SK-N-SH treated with all-trans-retinoic acid at 6 μM for 48 hours (cell line): Measurements from ENCODE around the gene SDR42E1.

ENCODE experiments used
- ATAC-seq: fragments of 200-7000 bp; cut with Tn5 transposase; 3 replicates; pipeline ENCODE4 v1.9.1; 2020; ENCODE audit warnings: mild to moderate bottlenecking, moderate library complexity
- ARNTL ChIP-seq: fragments of 450-650 bp; formaldehyde crosslinking; IDR thresholded peaks from 2 replicates; pipeline ENCODE4 v1.5.0; 2020; ENCODE audit warnings: low read depth, mild to moderate bottlenecking, moderate library complexity, borderline replicate concordance
- CSDC2 ChIP-seq: fragments of 250-450 bp; sonication (Bioruptor Pico); IDR thresholded peaks from 2 replicates; pipeline ENCODE4 v1.5.0; 2020; ENCODE audit warnings: mild to moderate bottlenecking, moderate library complexity
- CSRNP3 ChIP-seq: fragments of 250-450 bp; sonication (Bioruptor Pico); IDR thresholded peaks from 2 replicates; pipeline ENCODE4 v1.5.1; 2021; ENCODE audit warnings: mild to moderate bottlenecking, moderate library complexity
- GLIS3 ChIP-seq: fragments of 250-450 bp; sonication (Bioruptor Pico); IDR thresholded peaks from 2 replicates; pipeline ENCODE4 v1.5.0; 2020; ENCODE audit warnings: mild to moderate bottlenecking, moderate library complexity
- ISL1 ChIP-seq: fragments of 250-450 bp; sonication (Bioruptor Pico); IDR thresholded peaks from 2 replicates; pipeline ENCODE4 v2.1.2; 2022; ENCODE audit warnings: mild to moderate bottlenecking, moderate library complexity
- OSR1 ChIP-seq: fragments of 250-450 bp; sonication (Bioruptor Pico); IDR thresholded peaks from 2 replicates; pipeline ENCODE4 v1.8.0; 2022; ENCODE audit warnings: moderate library complexity, mild to moderate bottlenecking, inconsistent platforms
- PATZ1 ChIP-seq: fragments of 250-450 bp; sonication (Bioruptor Pico); IDR thresholded peaks from 2 replicates; pipeline ENCODE4 v1.8.0; 2020; ENCODE audit warnings: mild to moderate bottlenecking, moderate library complexity, borderline replicate concordance
- POU6F1 ChIP-seq: fragments of 250-450 bp; sonication (Bioruptor Pico); IDR thresholded peaks from 2 replicates; pipeline ENCODE4 v1.8.0; 2021; ENCODE audit warnings: low read depth, mild to moderate bottlenecking, moderate library complexity, borderline replicate concordance
- PPARA ChIP-seq: fragments of 250-450 bp; sonication (Bioruptor Pico); IDR thresholded peaks from 2 replicates; pipeline ENCODE4 v1.5.0; 2020; ENCODE audit warnings: mild to moderate bottlenecking, borderline replicate concordance
- TCF4 ChIP-seq: fragments of 250-450 bp; sonication (Bioruptor Pico); IDR thresholded peaks from 2 replicates; pipeline ENCODE4 v1.8.0; 2021; ENCODE audit warnings: mild to moderate bottlenecking, moderate library complexity, borderline replicate concordance
- TOX ChIP-seq: fragments of 250-450 bp; sonication (Bioruptor Pico); IDR thresholded peaks from 2 replicates; pipeline ENCODE4 v1.8.0; 2021; ENCODE audit warnings: mild to moderate bottlenecking, moderate library complexity, borderline replicate concordance
- TSHZ2 ChIP-seq: fragments of 250-450 bp; sonication (Bioruptor Pico); IDR thresholded peaks from 2 replicates; pipeline ENCODE4 v1.5.0; 2020; ENCODE audit warnings: mild to moderate bottlenecking, moderate library complexity
- ZC3H10 ChIP-seq: fragments of 250-450 bp; sonication (Bioruptor Pico); IDR thresholded peaks from 2 replicates; pipeline ENCODE4 v1.5.1; 2021; ENCODE audit warnings: mild to moderate bottlenecking, moderate library complexity
- ZFP30 ChIP-seq: fragments of 450-650 bp; formaldehyde crosslinking; IDR thresholded peaks from 2 replicates; pipeline ENCODE4 v1.5.0; 2022; ENCODE audit warnings: mild to moderate bottlenecking, moderate library complexity
- ZNF565 ChIP-seq: fragments of 450-650 bp; formaldehyde crosslinking; conservative IDR thresholded peaks from 2 replicates; pipeline ENCODE4 v1.5.0; 2020; ENCODE audit warnings: low read depth, mild to moderate bottlenecking, moderate library complexity
- ZNF70 ChIP-seq: fragments of 450-650 bp; formaldehyde crosslinking; IDR thresholded peaks from 2 replicates; pipeline ENCODE4 v1.5.0; 2020; ENCODE audit warnings: mild to moderate bottlenecking, moderate library complexity
- ZNF8 ChIP-seq: fragments of 450-650 bp; formaldehyde crosslinking; IDR thresholded peaks from 2 replicates; pipeline ENCODE4 v1.5.0; 2020; ENCODE audit warnings: mild to moderate bottlenecking, moderate library complexity
- TF ChIP-seq, protein P1 (sequence below): fragments of 250-450 bp; sonication (Bioruptor Pico); IDR thresholded peaks from 2 replicates; pipeline ENCODE4 v1.5.1; 2020; ENCODE audit warnings: low read depth, mild to moderate bottlenecking, moderate library complexity

The SDR42E1 gene

GRCh38 chr16:81996664-81997509 is 14.4 kb downstream of the SDR42E1 start:
- TF ChIP-seq, protein P1, sequence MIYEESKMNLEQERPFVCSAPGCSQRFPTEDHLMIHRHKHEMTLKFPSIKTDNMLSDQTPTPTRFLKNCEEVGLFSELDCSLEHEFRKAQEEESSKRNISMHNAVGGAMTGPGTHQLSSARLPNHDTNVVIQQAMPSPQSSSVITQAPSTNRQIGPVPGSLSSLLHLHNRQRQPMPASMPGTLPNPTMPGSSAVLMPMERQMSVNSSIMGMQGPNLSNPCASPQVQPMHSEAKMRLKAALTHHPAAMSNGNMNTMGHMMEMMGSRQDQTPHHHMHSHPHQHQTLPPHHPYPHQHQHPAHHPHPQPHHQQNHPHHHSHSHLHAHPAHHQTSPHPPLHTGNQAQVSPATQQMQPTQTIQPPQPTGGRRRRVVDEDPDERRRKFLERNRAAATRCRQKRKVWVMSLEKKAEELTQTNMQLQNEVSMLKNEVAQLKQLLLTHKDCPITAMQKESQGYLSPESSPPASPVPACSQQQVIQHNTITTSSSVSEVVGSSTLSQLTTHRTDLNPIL: no peak
- peak; percentile 87 for ATAC-seq

- no peak for ATAC-seq
- TF ChIP-seq OSR1 (CRISPR knock-in tag) (no peak), TSHZ2 (CRISPR knock-in tag) (no peak), TOX (no peak), ZNF8 (CRISPR knock-in tag) (no peak), GLIS3 (no peak), POU6F1 (CRISPR knock-in tag) (no peak), ZNF565 (CRISPR knock-in tag) (no peak), ARNTL (no peak), TCF4 (CRISPR knock-in tag) (no peak), ZNF70 (CRISPR knock-in tag) (no peak), CSRNP3 (CRISPR knock-in tag) (no peak), PATZ1 (CRISPR knock-in tag) (no peak)
- TF ChIP-seq, protein P1: no peak
Observed at GRCh38 chr16:81995651-81996050, 15.6 kb downstream of the SDR42E1 start.

GRCh38 chr16:81994485-81994884 is 16.8 kb downstream of the SDR42E1 start:
- ATAC-seq: no peak
- TF ChIP-seq ZNF565 (CRISPR knock-in tag) (no peak), PPARA (no peak), CSDC2 (CRISPR knock-in tag) (no peak), ARNTL (no peak), ZFP30 (CRISPR knock-in tag) (no peak), CSRNP3 (CRISPR knock-in tag) (no peak), ZC3H10 (CRISPR knock-in tag) (no peak), POU6F1 (CRISPR knock-in tag) (no peak), TCF4 (CRISPR knock-in tag) (no peak), TSHZ2 (CRISPR knock-in tag) (no peak), ZNF70 (CRISPR knock-in tag) (no peak), ISL1 (CRISPR knock-in tag) (no peak), TOX (no peak)
